HCT116 (cell line): ENCODE data around the gene BBS2.
"Not testable (repeated sequence)": the region's sequence is repeated elsewhere in the genome, so short reads cannot be mapped to it uniquely, and the experiment has no call there.

Experiments
- ATF3 ChIP-seq: IDR thresholded peaks from 2 replicates; pipeline ENCODE4 v1.6.1; 2012
- CEBPB ChIP-seq: IDR thresholded peaks from 2 replicates; pipeline ENCODE4 v1.6.1; 2012; ENCODE audit warnings: low read depth
- CTCF ChIP-seq, 3 experiments: fragments of 200-600 bp in 1 of 3; sonication (generic) in 1 of 3; IDR thresholded peaks in 2 of 3; conservative IDR thresholded peaks in 1 of 3; 2 replicates each; pipeline ENCODE4 v1.5.1; 2012 to 2017; ENCODE audit warnings: low read depth in 2 of 3, low read length in 2 of 3, antibody characterized with exemption in 1 of 3, borderline replicate concordance in 1 of 3, control low read depth in 1 of 3, mild to moderate bottlenecking in 1 of 3, mixed read lengths in 1 of 3, mixed run types in 1 of 3, moderate library complexity in 1 of 3; ENCODE audit not compliant: insufficient read depth in 1 of 3
- EZH2 ChIP-seq: fragments of 200-600 bp; sonication (generic); IDR thresholded peaks from 2 replicates; pipeline ENCODE4 v1.6.1; 2017; ENCODE audit warnings: antibody characterized with exemption, mixed run types
- EZH2phosphoT487 ChIP-seq: fragments of 200-600 bp; IDR thresholded peaks from 2 replicates; pipeline ENCODE4 v1.6.1; 2018; ENCODE audit warnings: antibody characterized with exemption, borderline replicate concordance
- JUND ChIP-seq: IDR thresholded peaks from 2 replicates; pipeline ENCODE4 v1.6.1; 2012
- MAX ChIP-seq: IDR thresholded peaks from 2 replicates; pipeline ENCODE4 v1.6.1; 2012
- POLR2A ChIP-seq: IDR thresholded peaks from 2 replicates; pipeline ENCODE4 v1.7.0; 2011; ENCODE audit warnings: borderline replicate concordance; ENCODE audit not compliant: insufficient read depth, insufficient read length; ENCODE audit errors: extremely low read depth
- POLR2AphosphoS5 ChIP-seq: IDR thresholded peaks from 2 replicates; pipeline ENCODE4 v1.6.1; 2011; ENCODE audit warnings: mild to moderate bottlenecking, low read depth, low read length, moderate library complexity
- RAD21 ChIP-seq: IDR thresholded peaks from 2 replicates; pipeline ENCODE4 v1.6.1; 2012; ENCODE audit warnings: low read depth, mild to moderate bottlenecking
- REST ChIP-seq: IDR thresholded peaks from 2 replicates; pipeline ENCODE4 v1.6.1; 2012; ENCODE audit warnings: low read depth
- SIN3A ChIP-seq: IDR thresholded peaks from 2 replicates; pipeline ENCODE4 v1.6.1; 2012; ENCODE audit warnings: low read depth
- TCF7L2 ChIP-seq: IDR thresholded peaks from 2 replicates; pipeline ENCODE4 v1.7.0; 2011; ENCODE audit warnings: borderline replicate concordance, inconsistent platforms; ENCODE audit not compliant: insufficient read depth, insufficient read length; ENCODE audit errors: extremely low read depth
- ZNF274 ChIP-seq: fragments of 200-500 bp; sonication (Bioruptor generic); IDR thresholded peaks from 2 replicates; pipeline ENCODE4 v1.6.1; 2014; ENCODE audit warnings: mild to moderate bottlenecking, low read depth, low read length, inconsistent platforms

- TF ChIP-seq CTCF (IDR thresholded peaks at IDR 0.05 in 2 of 3, conservative IDR thresholded peaks at IDR 0.05 in 1 of 3; ENCODE audit: borderline replicate concordance in 1 of 3, insufficient read depth in 1 of 3, low read depth in 2 of 3, low read length in 2 of 3); REST; POLR2AphosphoS5; MAX; EZH2phosphoT487; EZH2; POLR2A; CEBPB; JUND; ATF3; RAD21; TCF7L2; SIN3A; ZNF274: not testable (repeated sequence)
Measured at GRCh38 chr16:56488868-56489267, 31.0 kb downstream of the BBS2 start.
